Adrenal gland (tissue), 12 donors: ENCODE measurements around the gene WRAP53. TPM values are rescaled to one million over a fixed set of nuclear protein-coding genes. Genes with fewer than 3 reads are reported as not detected.

ENCODE experiments used
- DNase-seq, 7 donors: peaks; one replicate each; pipeline ENCODE4 v3.0.0-alpha.2; 2019 to 2020
- H3K27ac ChIP-seq, 5 donors: fragments of 200-600 bp; sonication (generic) in 4 of 5; 1 replicate in 3 of 5; 2 replicates in 2 of 5; pipeline versions ENCODE4 v1.5.1 to v1.8.0; 2016 to 2020; ENCODE audit warnings: mild to moderate bottlenecking in 1 of 5
- H3K27me3 ChIP-seq: fragments of 200-600 bp; 2 replicates; pipeline ENCODE4 v1.8.0; 2021
- H3K36me3 ChIP-seq, 2 donors: fragments of 200-600 bp; replicated peaks in 1 of 2; 1 replicate in 1 of 2; 2 replicates in 1 of 2; pipeline versions ENCODE4 v1.5.1 to v1.8.0; 2018 to 2022
- H3K4me1 ChIP-seq, 2 donors: fragments of 200-600 bp; replicated peaks in 1 of 2; 1 replicate in 1 of 2; 2 replicates in 1 of 2; pipeline versions ENCODE4 v1.5.1 to v1.8.0; 2018 to 2021
- H3K4me3 ChIP-seq, 4 donors: fragments of 200-600 bp; sonication (generic) in 3 of 4; one replicate each; pipeline ENCODE4 v1.5.1; 2016 to 2018
- H3K9me3 ChIP-seq, 3 donors: fragments of 200-600 bp; sonication (generic) in 1 of 3; replicated peaks in 1 of 3; 1 replicate in 2 of 3; 2 replicates in 1 of 3; pipeline versions ENCODE4 v1.5.1 to v1.8.0; 2016 to 2021
- POLR2A ChIP-seq, 2 donors: fragments of 450-650 bp; IDR thresholded peaks; one replicate each; pipeline ENCODE4 v1.6.1; 2017; ENCODE audit warnings: antibody characterized with exemption in 2 of 2, mild to moderate bottlenecking in 2 of 2, moderate library complexity in 1 of 2
- WGBS, 4 donors: extraction: QIAGEN DNeasy Blood & Tissue Kit in 2 of 4; methylation state at CpG; one replicate each; pipeline versions ENCODE4 v1.1.5 to v1.1.7; 2013 to 2017; 5-methylcytosine and 5-hydroxymethylcytosine counted together
- intact Hi-C, 2 donors: fragments of 100-400 bp; cut with DNase I; formaldehyde crosslinking; loops; one replicate each; pipeline versions ENCODE4 v1.14.1 to v1.15.0; 2022 to 2023
- polyA plus RNA-seq, 3 donors: library from polyadenylated mRNA; stranded (reverse); fragments of 200-250 nt in 2 of 3; fragments of 350-450 nt in 1 of 3; fragmentation: Illumina TruSeq in 1 of 3; extraction: RNeasy Lipid Tissue Mini Kit (QIAGEN cat#74804) in 1 of 3; gene quantifications; one replicate each; pipeline ENCODE4 v1.2.3, GENCODE V29; 2013 to 2014
- total RNA-seq, 9 donors: library from RNA; depleted of rRNA in 4 of 9; stranded (reverse); fragments of >200 nt in 4 of 9; fragments of 120-200 nt in 1 of 9; fragmentation: NEBNext Ultra II Directional in 1 of 9; extraction: Animal tissue kit (Norgen Biotek cat#: 25700) in 1 of 9; gene quantifications; one replicate each; pipeline versions ENCODE4 v1.1.0 to v1.2.4, GENCODE V29; 2013 to 2023
- TF ChIP-seq, protein P1 (sequence below), 6 experiments: fragments of 450-650 bp in 4 of 6; fragments of 200-600 bp in 2 of 6; sonication (generic) in 1 of 6; IDR thresholded peaks; 1 replicate in 5 of 6; 2 replicates in 1 of 6; pipeline versions ENCODE4 v1.5.1 to v1.8.0; 2016 to 2021; ENCODE audit warnings: antibody characterized with exemption in 6 of 6, mild to moderate bottlenecking in 2 of 6, moderate library complexity in 1 of 6
- donor health status: healthy with polysubstance abuse.
- donor health status: Bipolar disorder and iron deficiency.
- donor health status: DM: yes; HTN: yes; CAD: no.
- donor health status: DM: no; HTN: no; CAD: no.
- donor health status: DM: no; HTN: no; CAD: no.
- donor health status: DM: yes; HTN: yes; CAD: no.

The WRAP53 gene
- total and polyA plus RNA-seq, 12 donors, result 3.4 to 31.0 (median 6.8) TPM

DNA sequence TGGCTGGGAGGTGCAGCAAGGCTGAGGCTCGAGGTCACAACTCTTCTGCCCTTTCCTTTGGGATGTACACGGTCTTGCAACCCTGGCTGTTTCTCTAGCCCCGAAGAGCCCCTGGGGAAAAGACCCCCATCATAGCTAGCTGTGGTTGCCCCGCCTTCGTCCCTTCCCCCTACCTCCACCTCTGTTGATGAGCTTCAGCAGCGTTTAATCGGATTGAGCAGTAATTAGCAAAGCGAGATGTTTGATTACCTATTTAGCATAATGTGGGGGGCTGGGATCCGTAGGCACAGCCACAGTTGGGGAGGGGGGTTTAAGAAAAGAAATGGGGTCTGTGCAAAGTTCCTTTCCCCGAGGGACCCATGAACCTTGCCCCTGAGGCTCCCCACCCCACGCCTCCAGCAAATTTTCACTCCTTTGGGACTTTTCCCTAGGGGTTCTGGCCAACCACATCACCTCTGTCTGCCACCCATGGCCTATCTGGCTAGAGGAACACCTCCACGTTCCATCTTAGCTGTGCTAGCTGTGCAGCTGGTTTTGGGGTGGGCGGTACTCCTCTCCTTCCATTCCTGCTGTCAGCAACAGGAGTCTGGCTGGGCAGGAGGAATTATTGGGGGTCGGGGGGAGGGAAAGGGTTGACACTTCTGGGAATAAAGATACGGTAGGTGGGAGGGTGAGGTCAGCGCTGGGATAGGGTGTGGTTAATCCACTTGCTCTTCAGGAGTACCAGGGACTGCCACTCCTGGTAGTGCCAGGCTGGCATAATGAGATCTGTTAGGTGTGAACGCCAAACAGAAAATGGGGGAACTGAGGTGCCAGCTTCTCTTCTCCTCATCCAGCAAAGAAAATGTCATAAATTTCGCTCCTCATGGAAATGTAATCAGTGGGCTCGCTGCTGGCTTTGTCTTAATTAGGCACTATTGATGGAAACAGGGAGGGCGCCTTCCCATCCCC is 27.9 kb downstream of the WRAP53 start:
- no peaks in the 10 kb centered on the region for H3K9me3 ChIP-seq
- TF ChIP-seq POLR2A (IDR thresholded peaks at IDR 0.05), result no peak
- TF ChIP-seq, protein P1, sequence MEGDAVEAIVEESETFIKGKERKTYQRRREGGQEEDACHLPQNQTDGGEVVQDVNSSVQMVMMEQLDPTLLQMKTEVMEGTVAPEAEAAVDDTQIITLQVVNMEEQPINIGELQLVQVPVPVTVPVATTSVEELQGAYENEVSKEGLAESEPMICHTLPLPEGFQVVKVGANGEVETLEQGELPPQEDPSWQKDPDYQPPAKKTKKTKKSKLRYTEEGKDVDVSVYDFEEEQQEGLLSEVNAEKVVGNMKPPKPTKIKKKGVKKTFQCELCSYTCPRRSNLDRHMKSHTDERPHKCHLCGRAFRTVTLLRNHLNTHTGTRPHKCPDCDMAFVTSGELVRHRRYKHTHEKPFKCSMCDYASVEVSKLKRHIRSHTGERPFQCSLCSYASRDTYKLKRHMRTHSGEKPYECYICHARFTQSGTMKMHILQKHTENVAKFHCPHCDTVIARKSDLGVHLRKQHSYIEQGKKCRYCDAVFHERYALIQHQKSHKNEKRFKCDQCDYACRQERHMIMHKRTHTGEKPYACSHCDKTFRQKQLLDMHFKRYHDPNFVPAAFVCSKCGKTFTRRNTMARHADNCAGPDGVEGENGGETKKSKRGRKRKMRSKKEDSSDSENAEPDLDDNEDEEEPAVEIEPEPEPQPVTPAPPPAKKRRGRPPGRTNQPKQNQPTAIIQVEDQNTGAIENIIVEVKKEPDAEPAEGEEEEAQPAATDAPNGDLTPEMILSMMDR (IDR thresholded peaks at IDR 0.05), result no peak
- peak overlapping the region in 1 of 5 donors; percentile 22 for H3K27ac ChIP-seq
- no peaks in the 10 kb centered on the region for H3K36me3 ChIP-seq
- peaks cover 16% of the 10 kb centered on the region for H3K27me3 ChIP-seq
- 31 to 36% (median 33%) methylated on average over 17 to 20 of the region's 20 CpGs for WGBS, 4 donors
- peak overlapping the region in 1 of 4 donors; percentile 65 for H3K4me3 ChIP-seq
- intact Hi-C loops, result no loop called here
- no peak for DNase-seq
- peaks cover 11 to 14% of the 10 kb centered on the region in 2 donors for H3K4me1 ChIP-seq

DNA sequence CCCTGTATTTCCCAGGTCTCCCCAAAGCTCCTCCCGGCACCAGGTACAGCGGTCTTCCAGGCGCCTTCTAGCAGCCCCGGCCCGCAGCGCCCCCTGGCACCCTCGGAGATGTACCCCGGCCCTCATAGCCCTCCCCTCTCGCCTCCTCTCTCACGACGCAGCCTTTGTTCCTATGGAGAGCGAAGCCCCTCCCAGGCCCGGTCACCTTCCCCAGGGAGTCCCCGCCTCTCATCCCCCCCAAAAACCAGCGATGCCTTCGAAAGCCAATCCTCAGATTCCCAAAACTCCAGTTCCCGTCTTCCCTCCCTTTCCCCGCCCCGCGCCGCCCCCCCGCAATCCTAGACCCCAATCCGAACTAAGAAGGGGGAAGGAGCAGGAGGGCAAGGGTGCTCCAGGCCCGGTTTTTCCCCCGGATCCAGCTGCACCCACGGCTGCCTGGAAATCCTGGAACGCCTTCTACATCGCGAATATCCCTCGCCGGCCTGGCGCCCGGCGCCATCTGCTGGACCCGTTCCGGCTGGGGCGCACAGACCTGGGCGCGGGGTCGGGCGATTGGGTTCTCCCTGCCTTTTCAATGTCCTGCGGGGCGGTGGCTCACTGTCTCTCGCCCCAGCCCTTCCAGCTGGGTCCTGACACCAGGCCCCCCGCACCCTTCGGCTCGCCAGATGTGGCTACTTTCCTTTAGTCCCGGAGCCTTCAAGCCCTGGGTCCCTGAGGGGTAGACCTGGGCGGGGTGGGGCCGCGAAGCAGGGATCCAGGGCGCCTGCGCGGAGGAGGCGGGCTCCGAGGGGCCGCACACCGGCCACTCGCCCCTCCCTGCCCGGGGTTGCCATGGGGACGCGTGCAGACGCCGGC is 28.9 kb downstream of the WRAP53 start, which contains the start of gene DNAH2:
Gene DNAH2 (plus strand): TSS at position 844 of the 855 bp plus-strand sequence. CDS start 1,991 bp downstream, outside the sequence.
- intact Hi-C loops, result no loop called here
- no peaks in the 10 kb centered on the region for H3K9me3 ChIP-seq
- peaks cover 6% of the 10 kb centered on the region for H3K27me3 ChIP-seq
- peak within 1 kb of the TSS in 1 of 5 donors; percentile 36 for H3K27ac ChIP-seq
- peak; percentile 63 to 88 (median 79) for DNase-seq
- H3K36me3 ChIP-seq, result no peaks in the 10 kb centered on the region
- H3K4me1 ChIP-seq, result peaks cover 11 to 14% of the 10 kb centered on the region in 2 donors
- TF ChIP-seq POLR2A (IDR thresholded peaks at IDR 0.05), result peak in 1 of 2 donors; percentile 70
- TF ChIP-seq, protein P1 (IDR thresholded peaks at IDR 0.05), result peak; percentile 20 to 53 (median 43)
- 0 to 2% (median 1%) methylated on average over 7 to 64 of the region's 64 CpGs for WGBS, 4 donors
- peak within 1 kb of the TSS in 2 of 4 donors; percentile 20 to 65 for H3K4me3 ChIP-seq

DNA sequence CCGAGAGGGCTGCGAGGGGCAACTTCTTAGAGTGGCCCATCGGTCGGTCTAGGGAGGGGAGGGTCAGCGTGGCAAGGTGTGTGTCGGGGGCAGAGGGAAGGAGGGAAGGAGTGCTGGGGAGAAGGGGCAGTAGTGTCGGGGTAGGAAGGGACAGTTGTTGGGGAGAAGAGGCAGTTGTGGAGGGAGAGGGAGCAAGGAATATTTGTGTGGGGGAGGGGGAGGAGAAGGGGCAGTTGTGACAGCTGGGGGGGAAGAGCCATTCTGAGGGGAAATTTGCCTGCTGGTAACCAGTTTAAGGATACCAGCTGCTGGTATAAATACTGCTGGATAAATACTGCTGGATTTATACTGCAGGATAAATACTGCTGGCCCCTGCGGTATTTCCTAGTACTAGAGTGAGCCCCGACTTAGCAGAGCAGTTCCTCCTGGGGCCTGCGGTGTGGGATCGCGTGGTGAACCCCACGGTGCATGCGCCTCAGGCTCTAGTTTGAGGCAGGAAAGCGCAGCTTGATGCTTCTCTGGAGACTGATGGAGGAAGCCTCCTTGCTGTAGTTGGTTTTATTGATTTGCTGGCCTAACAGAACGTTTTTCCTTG is 29.6 kb downstream of the WRAP53 start:
- intact Hi-C loops, result no loop called here
- H3K27me3 ChIP-seq, result no peaks in the 10 kb centered on the region
- H3K9me3 ChIP-seq, result no peaks in the 10 kb centered on the region
- H3K36me3 ChIP-seq, result no peaks in the 10 kb centered on the region
- 5 to 15% (median 12%) methylated on average over 16 of the region's 16 CpGs for WGBS, 4 donors
- DNase-seq, result peak in 1 of 7 donors; percentile 10
- no peak for TF ChIP-seq POLR2A (IDR thresholded peaks at IDR 0.05)
- TF ChIP-seq, protein P1 (IDR thresholded peaks at IDR 0.05), result no peak
- H3K4me3 ChIP-seq, result peak overlapping the region in 2 of 4 donors; percentile 20 to 65
- peak overlapping the region in 1 of 5 donors; percentile 36 for H3K27ac ChIP-seq
- H3K4me1 ChIP-seq, result peaks cover 11 to 14% of the 10 kb centered on the region in 2 donors
